Measurements from ENCODE around the gene DFFB.

DFFB gene

DNA sequence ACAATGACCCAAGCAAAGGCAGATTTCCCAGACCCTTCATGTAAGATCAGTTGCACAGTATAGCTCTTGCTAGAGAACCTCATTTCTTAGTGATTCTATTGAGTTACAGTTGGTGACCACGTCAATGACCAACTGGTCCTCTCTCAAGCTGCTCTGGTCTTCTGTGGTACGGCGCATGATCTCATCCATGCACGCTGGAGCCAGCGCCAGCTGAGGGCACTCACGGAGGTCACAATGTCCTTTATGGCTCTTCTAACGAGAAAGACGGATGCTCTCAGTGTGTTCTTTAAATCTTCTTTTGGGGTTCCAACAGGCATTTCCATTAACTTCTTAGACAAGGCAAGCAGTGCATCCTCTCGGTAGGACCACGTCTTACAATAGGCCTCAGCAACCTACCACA is 22.6 kb upstream of the DFFB start:
- no peak for DNase-seq

DNA sequence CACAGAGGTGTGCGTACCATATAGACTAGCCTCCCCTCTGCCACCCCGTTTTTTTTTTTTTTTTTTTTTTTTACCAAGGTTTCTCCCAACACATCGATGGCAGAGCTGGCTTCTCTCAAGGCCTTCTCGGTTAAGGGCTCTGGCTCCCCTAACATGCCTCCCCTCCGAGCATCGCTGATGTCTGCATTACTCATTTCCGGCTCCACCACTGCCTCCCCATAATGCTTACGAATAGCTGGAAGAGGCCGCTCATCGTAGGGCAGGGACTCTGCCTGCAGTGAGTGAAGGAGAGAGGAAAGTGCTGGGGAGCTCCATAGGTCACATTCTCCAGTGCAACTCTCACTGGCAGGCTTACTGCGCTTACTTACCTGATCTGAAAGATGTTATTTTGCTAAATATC is 20.9 kb upstream of the DFFB start:
- no peak for DNase-seq

DNA sequence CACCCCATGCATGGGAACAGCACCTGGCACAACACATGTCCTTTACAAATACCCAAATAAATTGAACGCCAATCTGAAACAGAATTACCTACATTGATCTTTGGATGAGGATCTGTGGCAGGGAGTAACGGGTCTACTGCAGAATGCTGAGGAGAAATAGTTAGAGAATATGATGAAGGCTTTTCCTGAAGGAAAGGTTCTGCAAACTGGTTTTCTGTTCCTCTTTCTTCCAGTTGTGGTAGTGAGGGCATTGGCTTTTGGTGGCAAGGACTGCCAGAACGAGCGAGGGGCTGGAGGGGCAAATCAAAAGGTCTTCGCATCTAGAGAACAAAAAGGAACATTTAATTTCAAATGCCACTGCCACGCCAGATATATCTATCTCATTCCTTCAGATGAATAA is 20.1 kb upstream of the DFFB start:
- no peak for DNase-seq

DNA sequence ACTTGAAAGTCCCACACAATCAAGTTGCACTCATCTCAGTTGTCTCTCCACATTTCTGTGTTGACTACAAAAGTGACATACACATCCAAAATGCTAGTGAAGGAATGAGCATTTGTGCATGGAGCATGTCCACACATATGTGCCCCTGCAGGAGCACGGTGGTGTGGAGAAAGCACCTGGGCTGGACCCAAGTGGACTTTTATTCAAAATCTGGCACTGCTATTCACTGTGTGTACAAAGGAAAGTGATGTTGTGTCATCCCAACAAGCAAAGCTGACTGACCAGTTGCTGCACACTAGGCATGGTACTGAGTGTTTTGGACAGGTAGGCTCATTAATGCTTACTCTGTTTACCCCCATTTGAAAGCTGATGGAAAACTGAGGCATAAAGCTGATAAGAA is 19.6 kb upstream of the DFFB start:
- no peak for DNase-seq

DNA sequence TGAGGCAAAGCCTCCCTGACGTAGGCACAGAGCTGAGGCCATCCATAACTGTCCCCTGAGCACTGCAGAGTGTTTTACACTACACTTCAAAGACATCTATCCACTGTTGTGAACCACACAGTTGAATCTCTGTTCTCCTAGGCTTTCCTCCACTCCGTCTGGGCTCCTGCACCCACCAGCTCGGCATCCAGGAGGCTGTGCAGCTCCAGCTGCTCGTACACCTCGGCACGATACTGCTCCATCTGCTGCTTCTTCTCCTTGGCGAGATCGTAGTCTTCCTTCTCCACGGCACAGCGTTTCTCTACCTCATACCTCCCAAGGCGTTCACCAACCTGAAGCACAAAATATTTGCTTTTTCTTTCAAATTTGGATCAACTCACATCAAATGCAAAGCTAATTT is 18.5 kb upstream of the DFFB start:
- no peak for DNase-seq

DNA sequence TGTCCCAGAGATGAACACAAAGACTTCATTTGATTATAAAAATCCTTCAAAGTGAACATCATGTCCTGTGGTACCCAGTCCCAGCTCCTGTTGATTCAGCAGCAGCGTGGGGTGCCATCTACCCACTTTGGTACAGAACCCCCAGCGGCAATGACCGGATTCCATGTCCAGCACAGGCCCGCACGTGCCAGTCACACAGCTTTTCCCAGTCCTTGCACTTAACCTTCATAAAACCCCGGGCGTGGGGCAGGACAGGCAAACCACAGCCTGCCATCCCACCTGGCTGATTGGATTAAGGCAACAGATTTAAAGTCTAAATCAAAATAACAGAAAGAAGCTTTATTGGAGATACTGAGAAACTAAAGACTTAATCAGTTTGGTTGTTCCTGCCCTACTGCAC is 15.8 kb upstream of the DFFB start:
- no peak for DNase-seq

DNA sequence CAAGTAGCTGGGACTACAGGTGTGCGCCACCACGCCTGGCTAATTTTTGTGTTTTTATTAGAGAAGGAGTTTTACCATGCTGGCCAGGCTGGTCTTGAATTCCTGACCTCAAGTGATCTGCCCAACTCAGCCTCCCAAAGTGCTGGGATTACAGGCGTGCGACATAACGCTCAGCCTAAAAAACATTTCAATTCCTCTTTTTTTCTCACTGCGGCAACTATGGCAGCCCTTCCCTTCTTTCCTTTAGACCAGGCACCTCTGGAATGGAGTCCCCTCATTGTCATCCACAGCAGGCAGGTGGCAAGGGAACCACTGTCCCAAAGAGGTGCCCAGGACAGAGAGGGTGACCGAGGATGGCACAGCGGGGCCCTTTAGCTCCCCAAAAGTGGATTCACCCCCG is 14.4 kb upstream of the DFFB start:
- DNase-seq: no peak

DNA sequence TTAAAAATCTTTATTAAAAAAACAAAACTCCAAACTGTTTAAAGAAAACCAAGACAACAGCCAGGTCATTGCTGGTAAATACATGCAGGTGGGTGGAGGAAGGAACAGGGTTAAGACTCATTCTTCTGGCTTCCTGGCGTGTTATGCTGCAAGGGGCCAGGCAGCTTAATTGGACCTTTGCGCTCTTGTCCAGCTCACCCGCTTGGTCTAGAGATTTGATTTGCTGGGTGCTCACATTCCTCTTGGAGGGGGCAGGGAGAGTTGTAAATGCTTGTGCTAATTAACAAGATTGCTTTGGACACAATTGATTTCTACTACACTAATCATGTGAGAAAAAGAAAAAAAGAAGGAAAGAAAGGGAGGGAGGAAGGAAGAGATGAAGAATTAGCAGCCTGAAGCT is 10.7 kb upstream of the DFFB start:
- DNase-seq: no peak

DNA sequence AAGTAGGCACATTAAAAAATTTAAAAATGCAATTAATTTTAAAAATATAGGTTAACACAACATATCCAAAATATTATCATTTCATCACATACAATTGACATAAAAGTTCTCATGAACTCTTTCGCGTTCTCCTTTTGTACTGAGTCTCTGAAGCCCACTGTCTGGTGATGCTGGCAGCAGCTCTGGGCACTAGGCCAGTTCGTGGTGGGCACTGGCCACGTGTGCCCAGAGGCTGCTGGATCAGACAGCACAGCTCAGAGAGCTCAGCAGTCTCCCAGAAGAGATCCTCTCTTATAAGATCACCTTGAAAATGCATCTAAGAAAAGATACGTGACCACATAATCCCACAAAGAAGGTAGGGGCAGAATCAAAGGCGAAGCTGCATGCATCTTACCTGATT is 10.2 kb upstream of the DFFB start:
- DNase-seq: no peak

DNA sequence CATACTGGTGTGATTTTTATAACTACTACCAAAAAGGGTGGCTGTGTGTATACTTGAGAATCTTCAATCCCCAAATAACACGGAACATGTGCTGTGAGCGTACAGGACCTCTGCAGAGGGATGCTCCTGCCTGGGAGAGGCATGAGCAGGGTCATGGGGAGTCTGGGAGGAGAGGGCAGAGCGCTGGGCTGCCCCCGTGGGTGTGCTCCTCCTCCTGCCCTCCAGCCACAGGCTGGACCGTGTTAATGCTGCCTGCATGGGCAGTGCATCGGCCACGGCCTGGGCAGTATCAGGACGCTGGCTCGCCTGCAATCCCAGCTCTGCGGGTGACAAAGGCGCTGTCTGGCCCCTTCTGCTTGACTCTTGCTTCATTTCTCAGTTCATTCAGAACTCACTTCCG is 6.4 kb upstream of the DFFB start:
- DNase-seq: no peak

DNA sequence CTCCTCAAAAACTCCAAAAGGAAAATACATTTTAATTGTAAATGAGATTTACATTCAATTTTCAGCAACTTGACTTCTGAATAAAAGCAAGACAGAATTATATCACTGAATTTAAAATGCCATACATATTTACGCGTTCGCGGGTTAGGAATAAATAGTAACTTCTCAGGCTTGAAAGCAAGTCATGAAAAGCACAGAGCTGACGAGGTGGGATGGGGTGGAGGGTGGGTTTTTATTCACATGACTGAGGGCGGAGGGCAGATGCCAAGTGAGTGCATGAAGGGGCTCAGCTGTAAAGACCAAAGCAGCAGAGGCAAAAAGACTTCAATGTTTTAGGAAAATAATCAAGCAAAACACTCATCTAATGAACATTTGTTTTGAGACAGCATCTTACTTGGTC is 6.0 kb upstream of the DFFB start:
- DNase-seq: no peak

DNA sequence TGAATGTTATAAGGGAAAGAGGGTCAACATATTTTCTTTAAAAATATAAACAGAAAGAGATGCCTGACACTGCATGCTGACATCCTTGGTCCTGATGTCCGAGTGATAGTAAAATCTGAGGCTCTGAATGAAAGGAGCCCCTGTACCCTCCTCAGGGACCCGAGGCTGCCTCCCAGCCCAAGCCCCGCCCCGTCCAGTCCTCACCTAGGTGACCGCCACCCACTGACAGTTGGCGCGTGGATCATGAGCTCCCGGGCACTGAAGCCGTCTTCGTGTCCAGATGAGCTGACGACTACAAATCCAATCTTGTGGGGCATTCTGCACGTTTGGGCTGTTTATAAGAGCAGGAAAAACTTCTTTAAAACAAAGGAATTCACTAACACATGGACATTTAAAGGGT is 5.2 kb upstream of the DFFB start:
- DNase-seq: no peak

DNA sequence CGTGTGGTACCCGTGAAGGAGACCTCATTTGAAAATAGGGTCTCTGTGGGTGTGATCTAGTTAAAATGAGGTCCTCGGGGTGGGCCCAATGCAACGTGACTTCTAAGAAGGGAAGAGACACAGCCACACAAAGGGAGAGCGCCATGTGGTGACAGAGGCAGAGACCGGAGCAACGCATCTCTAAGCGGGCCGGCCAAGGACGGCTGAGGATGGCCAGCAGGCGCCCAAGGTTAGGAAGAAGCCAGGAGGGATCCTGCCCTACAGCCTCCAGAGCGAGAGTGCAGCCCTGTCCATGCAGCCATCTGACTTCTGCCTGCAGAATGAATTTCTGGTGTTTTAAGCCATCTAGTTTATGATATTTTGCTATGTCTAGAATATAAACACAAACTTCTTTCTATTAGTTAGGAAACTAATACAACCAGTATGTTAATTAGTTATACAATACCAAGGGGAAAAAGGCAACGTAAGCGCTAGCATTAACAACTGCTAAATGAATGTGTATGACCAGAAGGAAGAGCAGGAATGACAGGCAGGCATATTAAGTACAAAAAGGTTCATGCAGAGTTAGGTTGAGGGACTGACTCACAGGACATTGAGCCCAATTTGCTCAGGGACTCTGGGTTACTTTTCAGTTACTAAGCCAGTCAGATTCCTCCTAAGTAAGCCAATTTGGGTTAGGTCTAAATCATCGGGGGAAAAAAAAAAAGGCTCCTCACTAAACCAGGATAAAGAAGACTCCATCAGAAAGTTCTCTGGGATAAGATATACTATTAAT is 4.4 kb upstream of the DFFB start:
- no peak for DNase-seq

DNA sequence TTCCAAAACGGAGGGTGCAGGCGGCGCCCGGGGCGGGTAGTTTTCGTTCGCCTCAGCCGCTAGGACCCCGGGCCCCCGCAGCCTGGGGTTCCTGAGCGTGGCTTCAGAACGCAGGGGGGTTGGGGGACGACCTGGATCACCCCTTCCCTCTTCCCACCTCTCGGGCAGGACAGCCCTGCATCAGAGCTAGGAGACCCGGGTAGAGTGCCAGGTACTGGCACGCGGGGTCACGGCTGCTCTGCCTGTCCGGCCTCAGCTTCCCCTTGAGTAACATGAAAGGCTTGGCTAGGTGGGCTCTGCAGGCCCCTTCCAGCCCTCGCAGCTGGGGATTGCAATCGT is 484 bp downstream of the DFFB start:
- DNase-seq: no peak

DNA sequence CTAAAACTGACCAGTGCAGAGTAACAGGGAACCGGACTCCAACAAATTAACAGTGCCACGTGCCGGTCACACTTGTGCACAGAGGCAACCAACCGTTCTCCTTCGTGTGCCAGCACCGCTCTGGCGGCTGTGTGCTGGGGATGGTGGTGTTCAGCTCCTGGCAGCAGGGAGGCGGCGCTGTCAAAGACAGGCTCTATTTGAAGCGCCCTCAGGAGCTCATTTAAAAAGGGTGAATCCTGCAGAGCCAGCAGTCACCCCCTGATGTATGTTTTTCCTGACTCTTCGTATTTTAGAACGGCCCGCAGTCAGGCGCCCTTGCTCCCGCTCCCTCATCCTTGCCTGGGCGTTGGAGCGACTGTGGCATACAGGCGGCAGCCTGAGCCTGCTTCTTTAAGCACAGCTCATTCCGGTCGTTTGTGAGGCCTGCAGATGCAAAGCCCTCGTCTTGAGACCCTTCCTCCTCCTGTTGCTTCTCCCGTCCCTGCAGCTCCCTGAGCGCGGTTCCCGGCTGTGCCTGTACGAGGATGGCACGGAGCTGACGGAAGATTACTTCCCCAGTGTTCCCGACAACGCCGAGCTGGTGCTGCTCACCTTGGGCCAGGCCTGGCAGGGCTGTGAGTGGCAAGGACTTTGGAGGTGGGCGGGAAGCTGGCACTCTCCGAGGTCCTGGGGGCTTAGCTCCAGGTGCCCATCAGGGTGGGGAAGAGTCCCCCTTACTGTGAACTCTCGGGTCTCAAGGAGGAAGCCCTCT is 1.1 kb downstream of the DFFB start:
- peak; percentile 16 for DNase-seq

DNA sequence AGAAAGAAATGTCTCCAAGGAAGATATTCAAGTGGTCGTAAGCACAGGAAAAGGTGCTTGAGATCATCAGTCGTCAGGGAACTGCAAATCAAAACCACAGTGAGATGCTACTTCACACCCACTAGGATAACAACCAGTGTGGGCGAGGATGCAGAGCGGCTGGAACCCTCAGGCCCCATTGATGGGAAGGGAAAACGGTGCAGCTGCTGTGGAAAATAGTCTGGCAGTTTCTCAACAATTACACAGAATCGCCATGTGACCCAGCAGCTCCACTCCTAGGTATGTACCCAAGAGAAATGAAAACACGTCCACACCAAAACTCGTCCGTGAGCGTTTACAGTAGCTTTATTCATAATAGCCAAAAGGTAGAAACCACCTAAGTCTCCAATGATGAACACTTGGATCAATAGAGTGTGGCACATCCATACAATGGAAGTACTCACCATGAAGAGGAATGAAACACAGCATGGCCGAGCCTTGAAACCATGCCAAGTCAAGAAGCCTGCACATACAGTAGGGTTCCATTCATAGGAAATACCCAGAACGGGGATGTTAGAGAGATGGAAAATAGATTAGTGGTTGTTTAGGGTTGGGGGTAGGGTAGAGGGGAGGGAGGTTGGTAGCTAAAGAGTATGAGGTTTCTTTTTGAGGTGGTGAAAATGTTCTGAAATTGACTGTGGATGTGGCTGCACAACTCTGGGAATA is 6.1 kb downstream of the DFFB start:
- peak; percentile 44 for DNase-seq

DNA sequence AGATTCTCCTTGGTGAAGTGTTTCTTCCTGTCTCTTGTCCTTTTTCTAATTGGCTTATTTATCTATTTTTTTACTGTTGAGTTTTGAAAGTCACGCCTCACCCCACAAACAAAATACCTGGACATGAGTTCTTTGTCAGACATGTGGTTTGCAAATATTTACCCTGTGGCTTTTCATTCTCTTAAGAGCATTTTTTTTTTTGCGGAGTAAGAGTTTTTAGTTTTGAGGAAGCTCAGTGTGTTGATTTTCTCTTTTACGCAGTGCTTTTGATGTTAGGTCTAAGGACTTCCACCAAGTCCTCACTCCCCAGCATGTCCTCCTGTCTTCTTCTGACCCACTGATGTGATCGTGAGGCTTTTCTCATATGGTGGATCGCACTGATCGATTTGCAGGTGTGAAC is 7.6 kb downstream of the DFFB start:
- DNase-seq: no peak

DNA sequence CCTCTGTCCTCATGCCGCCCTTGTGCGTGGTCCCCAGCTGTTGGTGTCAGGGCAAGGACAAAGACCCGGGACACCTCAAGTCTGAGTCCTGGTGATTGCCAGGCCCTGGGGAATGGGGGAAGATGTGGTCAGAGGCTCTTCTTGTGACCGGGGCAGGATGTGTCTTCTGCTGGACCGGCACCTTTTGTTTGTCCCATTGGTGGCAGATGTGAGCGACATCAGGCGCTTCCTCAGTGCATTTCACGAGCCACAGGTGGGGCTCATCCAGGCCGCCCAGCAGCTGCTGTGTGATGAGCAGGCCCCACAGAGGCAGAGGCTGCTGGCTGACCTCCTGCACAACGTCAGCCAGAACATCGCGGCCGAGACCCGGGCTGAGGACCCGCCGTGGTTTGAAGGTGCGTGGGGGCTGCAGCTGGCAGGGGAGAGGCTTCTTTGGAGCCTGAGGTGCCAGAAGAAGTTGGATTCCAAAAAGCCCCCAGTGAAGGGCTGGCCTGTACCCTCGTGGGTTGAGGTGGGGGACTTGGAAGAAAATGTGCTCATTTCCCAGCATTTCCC is 8.4 kb downstream of the DFFB start:
- no peak for DNase-seq

DNA sequence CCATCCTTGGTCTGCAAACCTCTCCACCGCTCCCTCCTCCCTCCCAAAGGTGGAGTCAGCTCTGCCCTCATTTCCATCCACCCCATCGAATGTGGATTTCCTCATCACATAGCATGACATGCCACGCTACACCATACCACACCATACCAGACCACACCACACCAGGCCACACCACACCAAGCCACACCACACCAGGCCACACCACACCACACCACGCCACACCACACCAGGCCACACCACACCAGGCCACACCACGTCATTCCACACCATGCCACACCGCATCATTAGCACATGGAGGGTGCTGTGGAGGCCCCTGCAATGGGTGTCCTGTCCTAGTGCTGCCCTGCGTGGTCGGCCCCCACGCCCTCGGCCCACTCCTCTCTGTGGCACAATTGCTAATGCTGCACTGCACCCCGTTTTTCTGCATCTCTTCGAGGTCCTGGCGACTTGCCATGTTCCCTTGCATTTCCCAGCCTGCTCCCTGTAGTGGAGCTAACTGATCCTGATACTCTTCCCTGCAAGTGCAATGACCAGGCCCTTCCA is 11.3 kb downstream of the DFFB start:
- DNase-seq: no peak

DNA sequence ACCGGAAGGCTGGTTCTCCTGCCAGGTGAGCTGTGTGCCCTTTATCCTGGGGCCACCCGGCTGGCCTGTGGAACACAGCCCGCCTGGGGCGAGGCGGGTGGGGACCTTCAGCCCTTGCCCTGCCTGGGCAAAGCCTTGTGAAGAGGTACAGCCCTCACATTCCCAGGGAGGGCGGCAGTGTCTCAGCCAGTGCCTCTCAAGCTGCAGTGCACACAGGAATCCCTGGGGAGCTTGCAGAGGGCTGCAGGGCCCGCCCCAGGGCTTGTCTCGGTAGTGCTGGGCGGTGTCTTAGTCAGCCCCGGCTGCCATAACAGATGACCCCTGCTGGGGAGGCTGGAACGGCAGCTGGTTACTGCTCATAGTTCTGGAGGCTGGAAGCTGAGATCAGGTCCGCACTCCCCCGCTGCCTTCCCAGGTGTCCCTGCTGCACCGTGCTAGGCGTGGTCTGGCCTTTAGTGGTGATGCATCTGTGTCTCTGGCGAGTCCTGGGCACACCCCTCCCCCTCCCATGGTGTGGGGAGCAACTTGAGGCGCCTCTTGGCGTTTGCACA is 12.6 kb downstream of the DFFB start:
- DNase-seq: no peak

DNA sequence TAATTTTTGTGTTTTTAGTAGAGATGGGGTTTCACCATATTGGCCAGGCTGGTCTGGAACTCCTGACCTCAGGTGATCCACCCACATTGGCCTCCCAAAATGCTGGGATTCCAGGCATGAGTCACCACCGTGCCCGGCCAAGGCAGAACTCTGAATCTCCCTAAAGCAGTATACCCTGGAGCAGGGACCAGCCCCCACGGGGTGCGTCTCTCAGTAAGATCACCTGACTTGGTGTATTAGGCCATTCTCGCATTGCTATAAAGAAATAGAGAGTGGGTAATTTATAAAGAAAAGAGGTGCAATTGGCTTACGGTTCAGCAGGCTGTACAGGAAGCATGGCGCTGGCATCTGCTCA is 14.2 kb downstream of the DFFB start:
- no peak for DNase-seq

DNA sequence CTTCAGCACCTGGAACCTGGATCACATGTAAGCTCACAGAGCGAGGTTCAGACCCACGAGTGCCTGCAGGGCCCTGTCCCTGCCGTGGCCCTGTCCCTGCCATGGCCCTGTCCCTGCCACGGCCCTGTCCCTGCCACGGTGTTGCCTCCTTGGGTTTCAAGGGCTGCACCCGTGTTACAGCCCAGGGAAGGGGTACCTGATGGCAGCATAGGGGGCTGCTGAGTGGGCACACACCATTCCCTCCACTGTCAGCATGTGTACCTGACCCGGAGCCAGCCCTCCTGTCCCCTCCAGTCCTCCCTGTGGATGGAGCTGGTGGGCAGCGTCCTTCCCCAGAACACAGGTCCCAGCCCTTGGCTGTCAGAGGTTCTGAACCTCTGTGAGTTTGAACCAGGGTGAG is 15.3 kb downstream of the DFFB start:
- DNase-seq: no peak

DNA sequence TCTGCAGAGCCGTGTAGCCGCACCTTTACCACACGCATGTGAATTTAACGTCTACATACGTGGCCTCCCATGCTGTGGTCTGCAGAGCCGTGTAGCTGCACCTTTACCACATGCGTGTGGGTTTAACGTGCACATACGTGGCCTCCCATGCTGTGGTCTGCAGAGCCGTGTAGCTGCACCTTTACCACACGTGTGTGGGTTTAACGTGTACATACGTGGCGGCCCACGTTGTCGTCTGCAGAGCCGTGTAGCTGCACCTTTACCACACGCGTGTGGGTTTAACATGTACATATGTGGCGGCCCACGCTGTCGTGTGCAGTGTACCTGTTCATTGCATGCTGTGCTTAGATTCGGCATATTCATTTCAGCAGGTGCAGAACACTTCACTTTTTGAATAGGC is 17.5 kb downstream of the DFFB start:
- no peak for DNase-seq
